Stomach (tissue), 9 donors: Measurements from ENCODE around the gene XRCC1. TPM values are rescaled to one million over a fixed set of nuclear protein-coding genes. Genes with fewer than 3 reads are reported as not detected.

Source experiments
- DNase-seq, 2 donors: peaks; one replicate each; pipeline versions ENCODE4 v3.0.0 to v3.0.0-alpha.2; 2013 to 2019
- H3K27ac ChIP-seq, 5 donors: fragments of 200-600 bp in 4 of 5; sonication (generic) in 4 of 5; one replicate each; pipeline ENCODE4 v1.5.1; 2013 to 2019; ENCODE audit warnings: mild to moderate bottlenecking in 1 of 5, moderate library complexity in 1 of 5
- H3K27me3 ChIP-seq, 3 donors: fragments of 200-600 bp; sonication (generic); one replicate each; pipeline ENCODE4 v1.5.1; 2017 to 2019; ENCODE audit warnings: mixed run types in 1 of 3
- H3K36me3 ChIP-seq, 4 donors: fragments of 200-600 bp; sonication (generic); 1 replicate in 3 of 4; 2 replicates in 1 of 4; pipeline ENCODE4 v1.5.1; 2016 to 2019
- H3K4me1 ChIP-seq, 4 donors: fragments of 200-600 bp; sonication (generic); one replicate each; pipeline ENCODE4 v1.5.1; 2016 to 2019
- H3K4me3 ChIP-seq, 4 donors: fragments of 200-600 bp; sonication (generic) in 3 of 4; one replicate each; pipeline ENCODE4 v1.5.1; 2016 to 2019; ENCODE audit warnings: mild to moderate bottlenecking in 1 of 4
- H3K9me3 ChIP-seq, 4 donors: fragments of 200-600 bp; sonication (generic); one replicate each; pipeline ENCODE4 v1.5.1; 2016 to 2019
- CTCF ChIP-seq, 7 experiments: fragments of 450-650 bp in 4 of 7; fragments of 200-600 bp in 3 of 7; sonication (generic) in 3 of 7; IDR thresholded peaks; one replicate each; pipeline ENCODE4 v1.5.1; 2016 to 2019; ENCODE audit warnings: antibody characterized with exemption in 7 of 7, control low read depth in 2 of 7, mild to moderate bottlenecking in 1 of 7
- EP300 ChIP-seq: sonication (generic); formaldehyde crosslinking; IDR thresholded peaks from one replicate; pipeline ENCODE4 v1.6.1; 2017; ENCODE audit warnings: antibody characterized with exemption
- POLR2A ChIP-seq, 4 donors: fragments of 450-650 bp; IDR thresholded peaks; one replicate each; pipeline ENCODE4 v1.6.1; 2016; ENCODE audit warnings: antibody characterized with exemption in 4 of 4, control low read depth in 2 of 4, mild to moderate bottlenecking in 1 of 4, moderate library complexity in 1 of 4
- POLR2AphosphoS5 ChIP-seq, 3 donors: sonication (generic); formaldehyde crosslinking; IDR thresholded peaks; one replicate each; pipeline ENCODE4 v1.6.1; 2016; ENCODE audit warnings: antibody characterized with exemption in 3 of 3
- WGBS, 5 donors: extraction: QIAGEN DNeasy Blood & Tissue Kit in 3 of 5; methylation state at CpG; one replicate each; pipeline versions ENCODE4 v1.1.5 to v1.1.7; 2013 to 2018; 5-methylcytosine and 5-hydroxymethylcytosine counted together
- intact Hi-C: fragments of 100-400 bp; cut with DNase I; formaldehyde crosslinking; loops from one replicate; pipeline ENCODE4 v1.15.1; 2023; ENCODE audit warnings: low total_unique reads
- polyA plus RNA-seq, 3 donors: library from polyadenylated mRNA; stranded (reverse); fragments of 200-250 nt; gene quantifications; one replicate each; pipeline ENCODE4 v1.2.3, GENCODE V29; 2013
- total RNA-seq, 5 donors: library from RNA; depleted of rRNA; stranded (reverse); fragments of >200 nt; gene quantifications; one replicate each; pipeline versions ENCODE4 v1.1.0 to v1.2.3, GENCODE V29; 2014 to 2016
- donor health status: healthy with polysubstance abuse.
- donor health status: Bipolar disorder and iron deficiency.
- donor health status: healthy.

The XRCC1 gene
- total and polyA plus RNA-seq, 8 donors, result 10.8 to 42.5 (median 17.4) TPM

- Histone ChIP-seq H3K27me3 (no peaks in the 10 kb centered on the region), H3K9me3 (no peaks in the 10 kb centered on the region), H3K4me1 (peaks cover 30 to 48% (median 43%) of the 10 kb centered on the region in 4 donors), H3K4me3 (no peak overlapping the region), H3K27ac (no peak overlapping the region), H3K36me3 (peaks cover 17 to 56% (median 54%) of the 10 kb centered on the region in 4 donors)
- TF ChIP-seq CTCF (IDR thresholded peaks at IDR 0.05) (no peak), EP300 (no peak), POLR2A (IDR thresholded peaks at IDR 0.05) (no peak), POLR2AphosphoS5 (IDR thresholded peaks at IDR 0.05) (no peak)
- DNase-seq, result no peak
- WGBS, 5 donors, result 93 to 95% (median 93%) methylated on average over 17 to 19 of the region's 19 CpGs
- intact Hi-C loops, result no loop called here
These were observed 23.3 kb upstream of the XRCC1 start for GRCh38 chr19:43598445-43599240.

GRCh38 chr19:43597876-43598275 is 22.5 kb upstream of the XRCC1 start:
- WGBS, 5 donors, result 34 to 49% (median 43%) methylated on average over 5 of the region's 5 CpGs
- intact Hi-C loops, result no loop called here
- no peak for DNase-seq
- H3K27me3 ChIP-seq, result no peaks in the 10 kb centered on the region
- H3K9me3 ChIP-seq, result no peaks in the 10 kb centered on the region
- H3K36me3 ChIP-seq, result peaks cover 25 to 61% (median 57%) of the 10 kb centered on the region in 4 donors
- H3K4me3 ChIP-seq, result peak overlapping the region in 2 of 4 donors; percentile 69 to 74
- peak overlapping the region in 2 of 5 donors; percentile 96 for H3K27ac ChIP-seq
- no peak for TF ChIP-seq POLR2A (IDR thresholded peaks at IDR 0.05)
- no peak for TF ChIP-seq EP300
- peaks cover 34 to 56% (median 50%) of the 10 kb centered on the region in 4 donors for H3K4me1 ChIP-seq

GRCh38 chr19:43596842-43597461 is 21.6 kb upstream of the XRCC1 start:
- H3K36me3 ChIP-seq, result peaks cover 33 to 61% (median 57%) of the 10 kb centered on the region in 4 donors
- WGBS, 5 donors, result 15 to 30% (median 19%) methylated on average over 7 of the region's 7 CpGs
- no peak for TF ChIP-seq EP300
- no peak for TF ChIP-seq CTCF (IDR thresholded peaks at IDR 0.05)
- TF ChIP-seq POLR2A (IDR thresholded peaks at IDR 0.05), result no peak
- TF ChIP-seq POLR2AphosphoS5 (IDR thresholded peaks at IDR 0.05), result no peak
- H3K9me3 ChIP-seq, result no peaks in the 10 kb centered on the region
- H3K4me1 ChIP-seq, result peaks cover 34 to 63% (median 54%) of the 10 kb centered on the region in 4 donors
- H3K27ac ChIP-seq, result peak overlapping the region; percentile 90 to 96 (median 96)
- no peaks in the 10 kb centered on the region for H3K27me3 ChIP-seq
- intact Hi-C loops, result no loop called here
- DNase-seq, result peak in 1 of 2 donors; percentile 30
- peak overlapping the region; percentile 62 to 74 (median 67) for H3K4me3 ChIP-seq

GRCh38 chr19:43595999-43596841 is 20.9 kb upstream of the XRCC1 start, which contains the start of the genes IRGQ and ZNF576:
TSS of gene IRGQ (minus strand) at chr19:43596134. CDS start at chr19:43595338, 796 bp downstream.
TSS of gene ZNF576 (plus strand) at chr19:43596595. CDS start at chr19:43597109, 514 bp downstream.
- Histone ChIP-seq H3K27ac (peak within 1 kb of the TSS; percentile 90 to 96 (median 96)), H3K36me3 (peaks cover 33 to 61% (median 57%) of the 10 kb centered on the region in 4 donors), H3K9me3 (no peaks in the 10 kb centered on the region), H3K27me3 (no peaks in the 10 kb centered on the region), H3K4me1 (peaks cover 34 to 63% (median 54%) of the 10 kb centered on the region in 4 donors), H3K4me3 (peak within 1 kb of the TSS; percentile 62 to 74 (median 67))
- TF ChIP-seq POLR2A (IDR thresholded peaks at IDR 0.05) (peak in 2 of 4 donors; percentile 90 to 94), CTCF (IDR thresholded peaks at IDR 0.05) (no peak), EP300 (no peak), POLR2AphosphoS5 (IDR thresholded peaks at IDR 0.05) (peak; percentile 80 to 95 (median 93))
- WGBS, 5 donors, result 0 to 1% (median 0%) methylated on average over 41 to 60 of the region's 60 CpGs
- intact Hi-C loops, result no loop called here
- peak; percentile 100 for DNase-seq
